Panc1 (cell line): ENCODE data around the gene CDH23. TPM values are rescaled to one million over a fixed set of nuclear protein-coding genes. Genes with fewer than 3 reads are reported as not detected.

ENCODE experiments used
- ATAC-seq: fragments of 200-7000 bp; cut with Tn5 transposase; 2 replicates; pipeline ENCODE4 v1.9.1; 2020; ENCODE audit warnings: mild to moderate bottlenecking, moderate library complexity
- BruUV-seq: library from RNA; stranded (reverse); fragments of 400-500 nt; replicated peaks from 2 replicates; lab custom pipeline; 2021; lab: Mats Ljungman, UMichigan
- CTCF ChIA-PET: fragments of 300-600 bp; sonication (Branson Sonifier 250); formaldehyde crosslinking; loops from one replicate; lab custom pipeline; 2022; ENCODE audit warnings: antibody characterized with exemption; lab: Charles Lee
- POLR2A ChIA-PET: fragments of 300-600 bp; sonication (Branson Sonifier 250); formaldehyde crosslinking; loops from one replicate; lab custom pipeline; 2022; ENCODE audit warnings: antibody characterized with exemption; lab: Charles Lee
- DNase-seq: peaks from one replicate; pipeline ENCODE4 v3.0.0-alpha.2; 2010; ENCODE audit warnings: low read depth, low spot score
- H3K27ac ChIP-seq: 2 replicates; pipeline ENCODE4 v1.5.1; 2011; ENCODE audit warnings: mild to moderate bottlenecking, low read length, inconsistent platforms
- H3K27me3 ChIP-seq: fragments of 200-500 bp; sonication (Bioruptor generic); 2 replicates; pipeline ENCODE4 v1.6.0; 2014; ENCODE audit warnings: low read length, inconsistent platforms; ENCODE audit not compliant: control insufficient read depth, insufficient read depth
- H3K36me3 ChIP-seq: fragments of 200-500 bp; sonication (Bioruptor generic); 2 replicates; pipeline ENCODE4 v1.5.1; 2014; ENCODE audit warnings: inconsistent platforms, mild to moderate bottlenecking, low read length, moderate library complexity; ENCODE audit not compliant: control insufficient read depth, insufficient read depth
- H3K4me1 ChIP-seq: 2 replicates; pipeline ENCODE4 v1.5.1; 2011; ENCODE audit warnings: inconsistent platforms, mild to moderate bottlenecking, low read length, moderate library complexity; ENCODE audit not compliant: control insufficient read depth, insufficient read depth
- H3K4me3 ChIP-seq, 2 experiments: 2 replicates each; pipeline ENCODE4 v1.5.1; 2011 to 2012; ENCODE audit warnings: low read depth in 2 of 2, low read length in 2 of 2, mild to moderate bottlenecking in 2 of 2, inconsistent platforms in 1 of 2, moderate library complexity in 1 of 2
- H3K9me3 ChIP-seq: fragments of 200-500 bp; sonication (Bioruptor generic); 2 replicates; pipeline ENCODE4 v1.5.1; 2014; ENCODE audit warnings: low read depth, mild to moderate bottlenecking, inconsistent platforms, low read length, moderate library complexity; ENCODE audit not compliant: control insufficient read depth, insufficient read depth
- CTCF ChIP-seq: fragments of 450-650 bp; IDR thresholded peaks from 2 replicates; pipeline ENCODE4 v1.5.1; 2017; ENCODE audit warnings: mild to moderate bottlenecking
- POLR2AphosphoS5 ChIP-seq: IDR thresholded peaks from 2 replicates; pipeline ENCODE4 v1.6.1; 2012; ENCODE audit warnings: mild to moderate bottlenecking, low read depth, low read length, moderate library complexity
- REST ChIP-seq, 2 experiments: IDR thresholded peaks; 2 replicates each; pipeline ENCODE4 v1.6.1; 2011 to 2012; ENCODE audit warnings: low read depth in 2 of 2, control low read depth in 1 of 2, low read length in 1 of 2, mild to moderate bottlenecking in 1 of 2, moderate library complexity in 1 of 2; ENCODE audit not compliant: insufficient read depth in 1 of 2
- SIN3A ChIP-seq: IDR thresholded peaks from 2 replicates; pipeline ENCODE4 v1.6.1; 2012; ENCODE audit warnings: low read depth, mild to moderate bottlenecking, low read length, moderate library complexity, borderline replicate concordance; ENCODE audit not compliant: insufficient read depth
- TCF7L2 ChIP-seq: IDR thresholded peaks from 2 replicates; pipeline ENCODE4 v1.6.1; 2011; ENCODE audit warnings: mild to moderate bottlenecking, low read depth, low read length, inconsistent platforms
- in situ Hi-C: cut with HindIII; loops from 2 replicates; pipeline ENCODE4 v1.10.0; 2016; ENCODE audit warnings: low sequenced_read_pairs, low pct_unique_long_range_greater_than_20kb
- intact Hi-C: fragments of 100-400 bp; cut with micrococcal nuclease; formaldehyde crosslinking; loops from one replicate; pipeline ENCODE4 v1.10.0; 2022; ENCODE audit not compliant: unreplicated experiment
- total RNA-seq: library from RNA; stranded (reverse); gene quantifications from one replicate; pipeline ENCODE4 v1.2.1, GENCODE V29; 2021; ENCODE audit not compliant: unreplicated experiment

Gene CDH23
- total RNA-seq, 1 experiment from 2014 or later, result 2.7 TPM

- POLR2A ChIA-PET, result interaction anchor here (0.6 kb wide), 1 partner anchor 146 kb away, joined by 3 read pairs; no protein-coding TSS in a partner anchor
- ATAC-seq, result no peak
- intact Hi-C loops (no loop called here), in situ Hi-C loops (no loop called here)
- H3K27me3 ChIP-seq, result no peaks in the 10 kb centered on the region
- H3K9me3 ChIP-seq, result no peaks in the 10 kb centered on the region
- no peak overlapping the region for H3K27ac ChIP-seq
- DNase-seq, result no peak
- CTCF ChIA-PET, result interaction anchor here (0.7 kb wide), 1 partner anchor 33 kb away, joined by 3 read pairs; the partner anchor contains the start of gene C10orf105
- BruUV-seq, result no TSS peak
- TF ChIP-seq POLR2AphosphoS5 (no peak), REST (IDR thresholded peaks at IDR 0.05; ENCODE audit: insufficient read depth in 1 of 2, low read depth in 2 of 2, low read length in 1 of 2) (no peak), CTCF (no peak), SIN3A (no peak), TCF7L2 (no peak)
- no peaks in the 10 kb centered on the region for H3K36me3 ChIP-seq
- no peak overlapping the region for H3K4me3 ChIP-seq
- H3K4me1 ChIP-seq, result 0 out of 2 replicates have a peak, but pooled peaks cover 2% of the 10 kb centered on the region
Measured at GRCh38 chr10:71751515-71752224, 354.9 kb downstream of the CDH23 start.

GRCh38 chr10:71752391-71753090, 355.8 kb downstream of the CDH23 start:
- DNase-seq (no peak), ATAC-seq (no peak)
- Histone ChIP-seq H3K4me1 (0 out of 2 replicates have a peak, but pooled peaks cover 2% of the 10 kb centered on the region), H3K9me3 (no peaks in the 10 kb centered on the region), H3K27ac (no peak overlapping the region), H3K36me3 (no peaks in the 10 kb centered on the region), H3K27me3 (no peaks in the 10 kb centered on the region), H3K4me3 (no peak overlapping the region)
- BruUV-seq, result no TSS peak
- intact Hi-C loops, result no loop called here
- TF ChIP-seq SIN3A (no peak), CTCF (no peak), REST (IDR thresholded peaks at IDR 0.05; ENCODE audit: insufficient read depth in 1 of 2, low read depth in 2 of 2, low read length in 1 of 2) (no peak), POLR2AphosphoS5 (no peak), TCF7L2 (no peak)
- ChIA-PET CTCF (interaction anchor here (0.7 kb wide), 1 partner anchor 33 kb away, joined by 3 read pairs; the partner anchor contains the start of gene C10orf105), POLR2A (no interaction called here)
- in situ Hi-C loops, result no loop called here
